Measurements from ENCODE around the gene FRMD4B.

DNA sequence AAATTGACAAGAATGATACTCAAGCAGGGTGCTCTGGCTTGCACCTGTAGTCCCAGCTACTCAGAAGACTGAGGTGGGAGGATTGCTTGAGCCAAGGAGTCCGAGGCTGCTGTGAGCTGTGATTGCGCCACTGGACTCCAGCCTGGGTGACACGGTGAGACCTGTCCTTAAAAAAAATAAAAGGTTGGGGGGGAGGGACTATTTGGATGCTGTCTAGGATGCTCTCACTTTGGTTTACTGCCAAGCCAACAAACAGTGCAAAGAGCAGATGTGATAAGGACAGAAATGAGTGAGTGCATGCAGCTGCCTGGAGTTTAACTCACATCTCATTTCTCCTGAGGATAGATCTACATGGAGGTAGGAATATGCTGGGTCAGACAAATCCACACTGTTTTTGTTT is 130.0 kb downstream of the FRMD4B start:
- TF ChIP-seq POLR2A (IDR thresholded peaks at IDR 0.05), result no peak
- TF ChIP-seq, protein P1, sequence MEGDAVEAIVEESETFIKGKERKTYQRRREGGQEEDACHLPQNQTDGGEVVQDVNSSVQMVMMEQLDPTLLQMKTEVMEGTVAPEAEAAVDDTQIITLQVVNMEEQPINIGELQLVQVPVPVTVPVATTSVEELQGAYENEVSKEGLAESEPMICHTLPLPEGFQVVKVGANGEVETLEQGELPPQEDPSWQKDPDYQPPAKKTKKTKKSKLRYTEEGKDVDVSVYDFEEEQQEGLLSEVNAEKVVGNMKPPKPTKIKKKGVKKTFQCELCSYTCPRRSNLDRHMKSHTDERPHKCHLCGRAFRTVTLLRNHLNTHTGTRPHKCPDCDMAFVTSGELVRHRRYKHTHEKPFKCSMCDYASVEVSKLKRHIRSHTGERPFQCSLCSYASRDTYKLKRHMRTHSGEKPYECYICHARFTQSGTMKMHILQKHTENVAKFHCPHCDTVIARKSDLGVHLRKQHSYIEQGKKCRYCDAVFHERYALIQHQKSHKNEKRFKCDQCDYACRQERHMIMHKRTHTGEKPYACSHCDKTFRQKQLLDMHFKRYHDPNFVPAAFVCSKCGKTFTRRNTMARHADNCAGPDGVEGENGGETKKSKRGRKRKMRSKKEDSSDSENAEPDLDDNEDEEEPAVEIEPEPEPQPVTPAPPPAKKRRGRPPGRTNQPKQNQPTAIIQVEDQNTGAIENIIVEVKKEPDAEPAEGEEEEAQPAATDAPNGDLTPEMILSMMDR (IDR thresholded peaks at IDR 0.05), result no peak
- no peak for TF ChIP-seq POLR2AphosphoS5 (IDR thresholded peaks at IDR 0.05)

Data from transverse colon (tissue), 4 donors.